A549 (cell line): ENCODE results near the gene FLII. TPM values are rescaled to one million over a fixed set of nuclear protein-coding genes. Genes with fewer than 3 reads are reported as not detected.

Experiments used
- ATAC-seq, 2 experiments: fragments of 200-7000 bp in 1 of 2; fragments of >200 bp in 1 of 2; cut with Nextera tagmentation in 1 of 2; cut with Tn5 transposase in 1 of 2; 3 replicates each; pipeline versions ENCODE4 v1.8.0 to v1.9.1; 2018 to 2020; ENCODE audit warnings: mild to moderate bottlenecking in 1 of 2, moderate library complexity in 1 of 2
- CTCF ChIA-PET: fragments of 300-600 bp; sonication (Branson Sonifier 250); formaldehyde crosslinking; extraction: SDS; loops from one replicate; lab custom pipeline; 2021; ENCODE audit warnings: antibody characterized with exemption, inconsistent platforms; lab: Yijun Ruan, JAX
- POLR2A ChIA-PET: fragments of 350-600 bp; formaldehyde crosslinking; extraction: SDS; loops from one replicate; lab custom pipeline; 2021; ENCODE audit warnings: antibody characterized with exemption, inconsistent platforms; lab: Yijun Ruan, JAX
- DNase-seq, 2 experiments: peaks; one replicate each; pipeline versions ENCODE4 v3.0.0 to v3.0.0-alpha.2; 2011 to 2016; ENCODE audit warnings: low read depth in 1 of 2, low spot score in 1 of 2
- FAIRE-seq: peaks from 2 replicates; lab custom pipeline; 2011; peaks lifted over from hg19 to GRCh38; lab: Jason Lieb, UNC
- H3K27ac ChIP-seq, 2 experiments: fragments of >200 bp; sonication (Bioruptor Twin); formaldehyde crosslinking; 3 replicates each; pipeline ENCODE4 v1.5.1; 2016 to 2017
- H3K4me1 ChIP-seq: fragments of >200 bp; sonication (Bioruptor Twin); formaldehyde crosslinking; 3 replicates; pipeline ENCODE4 v1.6.1; 2016
- H3K4me2 ChIP-seq: fragments of >200 bp; sonication (Bioruptor Twin); formaldehyde crosslinking; 3 replicates; pipeline ENCODE4 v1.6.1; 2016
- H3K4me3 ChIP-seq: fragments of >200 bp; sonication (Bioruptor Twin); formaldehyde crosslinking; 3 replicates; pipeline ENCODE4 v1.5.1; 2016
- H3K9me3 ChIP-seq: fragments of >200 bp; sonication (Bioruptor Twin); formaldehyde crosslinking; 3 replicates; pipeline ENCODE4 v1.6.1; 2016
- BHLHE40 ChIP-seq: IDR thresholded peaks from 2 replicates; pipeline ENCODE4 v1.6.1; 2012; ENCODE audit warnings: low read depth, low read length, inconsistent platforms
- CBX8 ChIP-seq: fragments of 200-600 bp; sonication (generic); IDR thresholded peaks from 2 replicates; pipeline ENCODE4 v1.6.1; 2016
- CEBPB ChIP-seq, 2 experiments: fragments of >200 bp in 1 of 2; sonication (Bioruptor Twin) in 1 of 2; formaldehyde crosslinking in 1 of 2; IDR thresholded peaks; 2 replicates each; pipeline ENCODE4 v1.6.1; 2012 to 2016
- ESRRA ChIP-seq: fragments of 150-350 bp; IDR thresholded peaks from 2 replicates; pipeline ENCODE4 v1.6.1; 2014; ENCODE audit warnings: mild to moderate bottlenecking, low read length, borderline replicate concordance
- FOSB ChIP-seq: fragments of 250-450 bp; sonication (Bioruptor Pico); IDR thresholded peaks from 2 replicates; pipeline ENCODE4 v1.5.0; 2020; ENCODE audit warnings: mild to moderate bottlenecking, moderate library complexity
- HES2 ChIP-seq: fragments of >200 bp; sonication (Bioruptor Twin); formaldehyde crosslinking; IDR thresholded peaks from 2 replicates; pipeline ENCODE4 v1.6.1; 2016
- HOXA7 ChIP-seq: fragments of 250-450 bp; sonication (Bioruptor Pico); IDR thresholded peaks from 2 replicates; pipeline ENCODE4 v1.5.0; 2020; ENCODE audit warnings: mild to moderate bottlenecking, moderate library complexity
- HOXB5 ChIP-seq: fragments of 250-450 bp; sonication (Bioruptor Pico); IDR thresholded peaks from 2 replicates; pipeline ENCODE4 v1.5.0; 2020; ENCODE audit warnings: mild to moderate bottlenecking, moderate library complexity
- KDM1A ChIP-seq: fragments of 200-600 bp; sonication (generic); IDR thresholded peaks from 2 replicates; pipeline ENCODE4 v1.6.1; 2016; ENCODE audit warnings: low read depth, mild to moderate bottlenecking
- MAX ChIP-seq: IDR thresholded peaks from 2 replicates; pipeline ENCODE4 v1.6.1; 2012
- NFE2L2 ChIP-seq: fragments of 150-350 bp; conservative IDR thresholded peaks from 2 replicates; pipeline ENCODE4 v1.6.1; 2014; ENCODE audit warnings: low read length
- NPAS2 ChIP-seq: fragments of 250-450 bp; sonication (Bioruptor Pico); IDR thresholded peaks from 2 replicates; pipeline ENCODE4 v1.8.0; 2022; ENCODE audit warnings: mild to moderate bottlenecking, moderate library complexity, borderline replicate concordance
- POLR2A ChIP-seq: IDR thresholded peaks from 2 replicates; pipeline ENCODE4 v1.6.1; 2012; ENCODE audit warnings: mild to moderate bottlenecking, low read length
- RAD21 ChIP-seq, 2 experiments: fragments of >200 bp in 1 of 2; sonication (Bioruptor Twin) in 1 of 2; formaldehyde crosslinking in 1 of 2; IDR thresholded peaks in 1 of 2; conservative IDR thresholded peaks in 1 of 2; 2 replicates in 1 of 2; 3 replicates in 1 of 2; pipeline ENCODE4 v1.6.1; 2012 to 2018; ENCODE audit warnings: inconsistent platforms in 1 of 2
- RCOR1 ChIP-seq: fragments of 150-350 bp; IDR thresholded peaks from 2 replicates; pipeline ENCODE4 v1.6.1; 2014; ENCODE audit warnings: antibody characterized with exemption, low read length, low read depth
- RFX5 ChIP-seq: fragments of 450-650 bp; IDR thresholded peaks from 2 replicates; pipeline ENCODE4 v1.7.1; 2014; ENCODE audit warnings: antibody characterized with exemption, mild to moderate bottlenecking, moderate library complexity
- RNF2 ChIP-seq: fragments of 200-600 bp; sonication (generic); IDR thresholded peaks from 2 replicates; pipeline ENCODE4 v1.6.1; 2016; ENCODE audit warnings: low read depth, mild to moderate bottlenecking, antibody characterized with exemption, moderate library complexity, borderline replicate concordance
- SMC3 ChIP-seq: fragments of >200 bp; sonication (Bioruptor Twin); formaldehyde crosslinking; IDR thresholded peaks from 3 replicates; pipeline ENCODE4 v1.6.1; 2018; ENCODE audit warnings: inconsistent platforms
- TP53 ChIP-seq: fragments of 250-450 bp; sonication (Bioruptor Pico); IDR thresholded peaks from 2 replicates; pipeline ENCODE4 v1.5.0; 2021; ENCODE audit warnings: mild to moderate bottlenecking, moderate library complexity
- WGBS: methylation state at CpG from one replicate; pipeline ENCODE4 v1.1.6; 2017; ENCODE audit errors: missing lambda C conversion rate; 5-methylcytosine and 5-hydroxymethylcytosine counted together
- polyA plus RNA-seq, 4 experiments: library from polyadenylated mRNA; depleted of rRNA in 3 of 4; stranded (reverse); fragments of >200 nt; fragmentation: RNase III in 1 of 4; extraction: RNeasy Plus Mini Kit Qiagen cat#74134 plus additional on column Dnase treatment in 1 of 4; gene quantifications; 2 replicates in 3 of 4; 3 replicates in 1 of 4; pipeline ENCODE4 v1.2.3, GENCODE V29; 2011 to 2017
- TF ChIP-seq, protein P1 (sequence below): fragments of 200-600 bp; sonication (generic); IDR thresholded peaks from 2 replicates; pipeline ENCODE4 v1.6.1; 2016; ENCODE audit warnings: antibody characterized with exemption, mild to moderate bottlenecking, moderate library complexity

The FLII gene
- polyA plus RNA-seq, 2 of the 4 experiments (the other 2 are of a cell fraction), result 253 to 280 TPM

- no peak overlapping the region for H3K27ac ChIP-seq
- peaks cover 14% of the 10 kb centered on the region for H3K4me1 ChIP-seq
- DNase-seq (no peak), FAIRE-seq (no peak), ATAC-seq (no peak)
- H3K4me2 ChIP-seq, result no peak overlapping the region
- 96% methylated on average over 2 of the region's 2 CpGs for WGBS
- no peaks in the 10 kb centered on the region for H3K9me3 ChIP-seq
- TF ChIP-seq NPAS2 (CRISPR knock-in tag) (no peak), CEBPB (IDR thresholded peaks at IDR 0.05) (no peak), HOXB5 (CRISPR knock-in tag) (no peak), TP53 (CRISPR knock-in tag) (no peak), POLR2A (no peak), RAD21 (conservative IDR thresholded peaks at IDR 0.05 in 1 of 2, IDR thresholded peaks at IDR 0.05 in 1 of 2) (no peak), CBX8 (no peak), RFX5 (no peak), KDM1A (no peak), BHLHE40 (no peak)
- TF ChIP-seq, protein P1, sequence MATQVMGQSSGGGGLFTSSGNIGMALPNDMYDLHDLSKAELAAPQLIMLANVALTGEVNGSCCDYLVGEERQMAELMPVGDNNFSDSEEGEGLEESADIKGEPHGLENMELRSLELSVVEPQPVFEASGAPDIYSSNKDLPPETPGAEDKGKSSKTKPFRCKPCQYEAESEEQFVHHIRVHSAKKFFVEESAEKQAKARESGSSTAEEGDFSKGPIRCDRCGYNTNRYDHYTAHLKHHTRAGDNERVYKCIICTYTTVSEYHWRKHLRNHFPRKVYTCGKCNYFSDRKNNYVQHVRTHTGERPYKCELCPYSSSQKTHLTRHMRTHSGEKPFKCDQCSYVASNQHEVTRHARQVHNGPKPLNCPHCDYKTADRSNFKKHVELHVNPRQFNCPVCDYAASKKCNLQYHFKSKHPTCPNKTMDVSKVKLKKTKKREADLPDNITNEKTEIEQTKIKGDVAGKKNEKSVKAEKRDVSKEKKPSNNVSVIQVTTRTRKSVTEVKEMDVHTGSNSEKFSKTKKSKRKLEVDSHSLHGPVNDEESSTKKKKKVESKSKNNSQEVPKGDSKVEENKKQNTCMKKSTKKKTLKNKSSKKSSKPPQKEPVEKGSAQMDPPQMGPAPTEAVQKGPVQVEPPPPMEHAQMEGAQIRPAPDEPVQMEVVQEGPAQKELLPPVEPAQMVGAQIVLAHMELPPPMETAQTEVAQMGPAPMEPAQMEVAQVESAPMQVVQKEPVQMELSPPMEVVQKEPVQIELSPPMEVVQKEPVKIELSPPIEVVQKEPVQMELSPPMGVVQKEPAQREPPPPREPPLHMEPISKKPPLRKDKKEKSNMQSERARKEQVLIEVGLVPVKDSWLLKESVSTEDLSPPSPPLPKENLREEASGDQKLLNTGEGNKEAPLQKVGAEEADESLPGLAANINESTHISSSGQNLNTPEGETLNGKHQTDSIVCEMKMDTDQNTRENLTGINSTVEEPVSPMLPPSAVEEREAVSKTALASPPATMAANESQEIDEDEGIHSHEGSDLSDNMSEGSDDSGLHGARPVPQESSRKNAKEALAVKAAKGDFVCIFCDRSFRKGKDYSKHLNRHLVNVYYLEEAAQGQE, result no peak
- POLR2A ChIA-PET, result interaction anchor here (0.7 kb wide), 1 partner anchor 10 kb away, joined by 4 read pairs; no protein-coding TSS in a partner anchor
- CTCF ChIA-PET, result interaction anchor here (0.6 to 13.0 kb wide), 4 partner anchors 12 to 62 kb away, joined by 3 to 106 read pairs (median 6); no protein-coding TSS in a partner anchor
- no peak overlapping the region for H3K4me3 ChIP-seq
These were observed 52.7 kb downstream of the FLII start for GRCh38 chr17:18205861-18206260.

DNA sequence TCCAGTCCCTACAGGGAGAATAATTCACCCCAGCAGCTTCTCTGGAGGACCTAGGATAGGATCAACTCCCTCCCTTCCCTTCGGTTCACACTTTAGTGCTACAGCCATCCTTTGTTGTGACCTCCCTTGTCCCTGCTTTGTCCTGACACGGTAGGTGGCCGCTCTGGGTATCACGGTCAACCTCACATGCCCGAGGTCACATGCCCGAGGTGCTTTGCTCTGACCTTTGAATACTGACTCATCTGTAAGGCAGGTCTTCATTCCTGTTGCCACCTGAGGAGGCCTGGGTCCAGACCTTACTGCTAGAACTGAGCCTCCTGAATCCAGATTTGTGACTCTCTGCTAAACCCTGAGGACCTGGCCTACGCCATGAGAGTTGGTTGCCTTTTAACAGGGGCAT, 55.2 kb downstream of the FLII start:
- Histone ChIP-seq H3K4me2 (no peak overlapping the region; the same call in 2 of the 3 replicates), H3K4me1 (peaks cover 14% of the 10 kb centered on the region), H3K9me3 (no peaks in the 10 kb centered on the region), H3K27ac (0 out of 6 replicates have a peak overlapping the region, but pooled peaks of 1 of the 2 experiments have one; percentile 6), H3K4me3 (no peak overlapping the region)
- peak; percentile 59 for FAIRE-seq
- no peak for DNase-seq
- TF ChIP-seq ESRRA (no peak), BHLHE40 (no peak), RNF2 (no peak), RCOR1 (no peak), HES2 (no peak), NFE2L2 (no peak), HOXA7 (CRISPR knock-in tag) (no peak), MAX (no peak)
- 65% methylated on average over 7 of the region's 7 CpGs for WGBS
- ATAC-seq, result peak in 1 of 2 experiments; percentile 50; a peak in 2 of 6 replicates
- POLR2A ChIA-PET, result interaction anchor here (1.3 kb wide), 1 partner anchor 20 kb away, joined by 5 read pairs; the partner anchor contains the start of gene ALKBH5
- CTCF ChIA-PET, result interaction anchor here (0.6 to 13.0 kb wide), 9 partner anchors 12 to 587 kb away, joined by 3 to 106 read pairs (median 3); no protein-coding TSS in a partner anchor

GRCh38 chr17:18201108-18201507, 57.4 kb downstream of the FLII start:
- FAIRE-seq, result no peak
- TF ChIP-seq TP53 (CRISPR knock-in tag) (no peak), NFE2L2 (no peak), HOXA7 (CRISPR knock-in tag) (no peak), FOSB (CRISPR knock-in tag) (no peak), SMC3 (no peak)
- no peak overlapping the region for H3K4me2 ChIP-seq
- ChIA-PET CTCF (interaction anchor here (0.8 to 13.0 kb wide), 6 partner anchors 11 to 62 kb away, joined by 3 to 106 read pairs (median 8); partner anchors contain the start of gene ALKBH5), POLR2A (interaction anchor here (1.8 kb wide), 1 partner anchor 18 kb away, joined by 8 read pairs; the partner anchor contains the start of gene ALKBH5)
- DNase-seq, result no peak
- H3K9me3 ChIP-seq, result no peaks in the 10 kb centered on the region
- no peak overlapping the region for H3K4me3 ChIP-seq
- 93% methylated on average over 4 of the region's 4 CpGs for WGBS
- no peak overlapping the region for H3K27ac ChIP-seq
- no peak for ATAC-seq
- peaks cover 14% of the 10 kb centered on the region for H3K4me1 ChIP-seq
